ENCODE measurements around the gene CEP128.

CEP128 gene

GRCh38 chr14:80868260-80868659 lies 73.3 kb downstream of the CEP128 start:
- DNase-seq, result no peak

- DNase-seq, result no peak
Observed at GRCh38 chr14:80867798-80868197, 73.7 kb downstream of the CEP128 start.

- no peak for DNase-seq
Observed at GRCh38 chr14:80867091-80867490, 74.4 kb downstream of the CEP128 start.

GRCh38 chr14:80865565-80865964 lies 76.0 kb downstream of the CEP128 start:
- DNase-seq, result no peak

- no peak for DNase-seq
Observed at GRCh38 chr14:80862983-80863382, 78.6 kb downstream of the CEP128 start.

GRCh38 chr14:80862541-80862940 lies 79.0 kb downstream of the CEP128 start:
- no peak for DNase-seq

- no peak for DNase-seq
Observed at GRCh38 chr14:80850197-80850814, 91.2 kb downstream of the CEP128 start.

- no peak for DNase-seq
Observed at GRCh38 chr14:80847070-80847469, 94.5 kb downstream of the CEP128 start.

- DNase-seq, result no peak
Observed at GRCh38 chr14:80845856-80846255, 95.7 kb downstream of the CEP128 start.

- DNase-seq, result no peak
Observed at GRCh38 chr14:80844872-80845271, 96.7 kb downstream of the CEP128 start.

GRCh38 chr14:80839743-80840142 lies 101.8 kb downstream of the CEP128 start:
- DNase-seq, result no peak

GRCh38 chr14:80809663-80810062 lies 131.9 kb downstream of the CEP128 start:
- no peak for DNase-seq

GRCh38 chr14:80805136-80805535 lies 136.4 kb downstream of the CEP128 start:
- no peak for DNase-seq

GRCh38 chr14:80798878-80799277 lies 142.7 kb downstream of the CEP128 start:
- DNase-seq, result no peak

GRCh38 chr14:80798211-80798610 lies 143.3 kb downstream of the CEP128 start:
- no peak for DNase-seq

GRCh38 chr14:80792771-80793170 lies 148.8 kb downstream of the CEP128 start:
- DNase-seq, result no peak

- DNase-seq, result no peak
Observed at GRCh38 chr14:80787876-80788275, 153.7 kb downstream of the CEP128 start.

- no peak for DNase-seq
Observed at GRCh38 chr14:80784820-80785219, 156.7 kb downstream of the CEP128 start.

- DNase-seq, result no peak
Observed at GRCh38 chr14:80781972-80782367, 159.6 kb downstream of the CEP128 start.

GRCh38 chr14:80780500-80780899 lies 161.0 kb downstream of the CEP128 start:
- no peak for DNase-seq

GRCh38 chr14:80776657-80777056 lies 164.9 kb downstream of the CEP128 start:
- no peak for DNase-seq

GRCh38 chr14:80776186-80776585 lies 165.4 kb downstream of the CEP128 start:
- no peak for DNase-seq

GRCh38 chr14:80772504-80772903 lies 169.0 kb downstream of the CEP128 start:
- no peak for DNase-seq

- no peak for DNase-seq
Observed at GRCh38 chr14:80771201-80771600, 170.3 kb downstream of the CEP128 start.

GRCh38 chr14:80770114-80770908 lies 171.2 kb downstream of the CEP128 start:
- DNase-seq, result no peak

All from NCI-H187 (cell line).